GM12878 (cell line): ENCODE measurements around the gene CCDC63. TPM values are rescaled to one million over a fixed set of nuclear protein-coding genes. Genes with fewer than 3 reads are reported as not detected.

Experiments used
- BCL11A ChIP-seq: IDR thresholded peaks from 2 replicates; pipeline ENCODE4 v1.6.1; 2011; ENCODE audit warnings: low read depth, low read length
- BMI1 ChIP-seq: fragments of 450-650 bp; IDR thresholded peaks from 2 replicates; pipeline ENCODE4 v1.6.1; 2016; ENCODE audit warnings: mild to moderate bottlenecking, moderate library complexity, borderline replicate concordance
- CHD4 ChIP-seq: fragments of 200-600 bp; sonication (generic); IDR thresholded peaks from 2 replicates; pipeline ENCODE4 v1.6.1; 2016; ENCODE audit warnings: mild to moderate bottlenecking
- CREM ChIP-seq: IDR thresholded peaks from 2 replicates; pipeline ENCODE4 v1.6.1; 2014; ENCODE audit warnings: antibody characterized with exemption, low read depth
- CTCF ChIP-seq, 3 experiments: IDR thresholded peaks in 2 of 3; conservative IDR thresholded peaks in 1 of 3; 2 replicates each; pipeline ENCODE4 v1.5.1; 2011; ENCODE audit warnings: low read depth in 3 of 3, low read length in 3 of 3, mild to moderate bottlenecking in 3 of 3, control low read depth in 2 of 3, moderate library complexity in 2 of 3, inconsistent platforms in 1 of 3, mixed read lengths in 1 of 3; ENCODE audit not compliant: control insufficient read depth in 2 of 3, insufficient read depth in 1 of 3; ENCODE audit errors: extremely low read depth in 1 of 3
- ELK1 ChIP-seq: IDR thresholded peaks from 2 replicates; pipeline ENCODE4 v1.6.1; 2012; ENCODE audit warnings: low read depth, low read length, improper control_type of control experiment
- EP300 ChIP-seq, 2 experiments: fragments of 150-350 bp in 1 of 2; IDR thresholded peaks; 2 replicates each; pipeline ENCODE4 v1.6.1; 2011 to 2012; ENCODE audit warnings: low read depth in 2 of 2, low read length in 2 of 2, borderline replicate concordance in 1 of 2, improper control_type of control experiment in 1 of 2, inconsistent platforms in 1 of 2; ENCODE audit not compliant: control insufficient read depth in 1 of 2
- ETV6 ChIP-seq, 2 experiments: fragments of 450-650 bp in 1 of 2; IDR thresholded peaks in 1 of 2; conservative IDR thresholded peaks in 1 of 2; 2 replicates each; pipeline ENCODE4 v1.6.1; 2014; ENCODE audit warnings: antibody characterized with exemption in 1 of 2, borderline replicate concordance in 1 of 2, low read depth in 1 of 2, mild to moderate bottlenecking in 1 of 2, moderate library complexity in 1 of 2
- IKZF1 ChIP-seq: fragments of 450-650 bp; conservative IDR thresholded peaks from 2 replicates; pipeline ENCODE4 v1.6.1; 2017; ENCODE audit warnings: antibody characterized with exemption, mild to moderate bottlenecking
- IRF3 ChIP-seq: fragments of 450-650 bp; IDR thresholded peaks from 2 replicates; pipeline ENCODE4 v1.6.1; 2014; ENCODE audit warnings: mild to moderate bottlenecking
- MEF2A ChIP-seq: IDR thresholded peaks from 2 replicates; pipeline ENCODE4 v1.6.1; 2011; ENCODE audit warnings: low read depth, mild to moderate bottlenecking, low read length, moderate library complexity; ENCODE audit not compliant: insufficient read depth
- NFYA ChIP-seq: IDR thresholded peaks from 2 replicates; pipeline ENCODE4 v1.6.1; 2011; ENCODE audit warnings: low read depth, mild to moderate bottlenecking, low read length, improper control_type of control experiment, borderline replicate concordance
- RAD21 ChIP-seq: IDR thresholded peaks from 2 replicates; pipeline ENCODE4 v1.6.1; 2011; ENCODE audit warnings: mild to moderate bottlenecking, low read depth, low read length, moderate library complexity; ENCODE audit not compliant: insufficient read depth
- SMAD5 ChIP-seq: IDR thresholded peaks from 2 replicates; pipeline ENCODE4 v1.6.1; 2016; ENCODE audit warnings: antibody characterized with exemption, low read depth
- SMC3 ChIP-seq: IDR thresholded peaks from 2 replicates; pipeline ENCODE4 v1.6.1; 2011; ENCODE audit warnings: low read length, improper control_type of control experiment, borderline replicate concordance
- SRF ChIP-seq, 2 experiments: IDR thresholded peaks; 2 replicates each; pipeline ENCODE4 v1.6.1; 2011; ENCODE audit warnings: low read depth in 2 of 2, low read length in 2 of 2, mild to moderate bottlenecking in 1 of 2, moderate library complexity in 1 of 2
- SUPT20H ChIP-seq: IDR thresholded peaks from 2 replicates; pipeline ENCODE4 v1.6.1; 2011; ENCODE audit warnings: low read depth, mild to moderate bottlenecking, low read length, moderate library complexity, borderline replicate concordance; ENCODE audit not compliant: control insufficient read depth
- TARDBP ChIP-seq: IDR thresholded peaks from 2 replicates; pipeline ENCODE4 v1.6.1; 2016; ENCODE audit warnings: borderline replicate concordance
- TCF3 ChIP-seq: IDR thresholded peaks from 2 replicates; pipeline ENCODE4 v1.6.1; 2012; ENCODE audit warnings: low read depth, mild to moderate bottlenecking, low read length, borderline replicate concordance; ENCODE audit not compliant: insufficient read depth
- YBX1 ChIP-seq: fragments of 450-650 bp; IDR thresholded peaks from 2 replicates; pipeline ENCODE4 v1.6.1; 2016; ENCODE audit warnings: antibody characterized with exemption
- ZNF687 ChIP-seq: fragments of 450-650 bp; IDR thresholded peaks from 2 replicates; pipeline ENCODE4 v1.6.1; 2017; ENCODE audit warnings: mild to moderate bottlenecking, moderate library complexity
- polyA plus RNA-seq, 11 experiments: library from polyadenylated mRNA; depleted of rRNA in 4 of 11; unstranded in 6 of 11; stranded (reverse) in 5 of 11; fragments of >200 nt; fragmentation: Nextera tagmentation in 4 of 11; fragmentation: Illumina TruSeq in 1 of 11; extraction: Ambion mirVana in 4 of 11; extraction: Trizol in 1 of 11; gene quantifications; 1 replicate in 1 of 11; 2 replicates in 10 of 11; pipeline versions ENCODE4 v1.2.1 to v1.2.3, GENCODE V29; 2011 to 2016; ENCODE audit warnings: inconsistent platforms in 2 of 11, missing spikeins in 2 of 11, low read depth in 1 of 11
- total RNA-seq, 4 experiments: library from RNA; depleted of rRNA in 3 of 4; stranded (reverse); fragments of >200 nt in 3 of 4; fragmentation: Illumina TruSeq in 1 of 4; extraction: Trizol in 1 of 4; gene quantifications; 2 replicates each; pipeline versions ENCODE4 v1.2.1 to v1.2.3, GENCODE V29; 2013 to 2021

CCDC63 gene
- total and polyA plus RNA-seq, 10 of the 15 experiments (the other 5 are each of a cell fraction or from before 2014, with no cell fraction given), result not detected

GRCh38 chr12:110937104-110937641 is 90.4 kb downstream of the CCDC63 start (continued):
- TF ChIP-seq TCF3 (no peak), CTCF (IDR thresholded peaks at IDR 0.05 in 2 of 3, conservative IDR thresholded peaks at IDR 0.05 in 1 of 3; ENCODE audit: control insufficient read depth in 2 of 3, extremely low read depth in 1 of 3, insufficient read depth in 1 of 3, low read depth in 3 of 3, low read length in 3 of 3) (peak; percentile 92 to 95 (median 94)), SRF (IDR thresholded peaks at IDR 0.05; ENCODE audit: low read depth in 2 of 2, low read length in 2 of 2) (0 out of 4 replicates have a peak, but pooled peaks of 1 of the 2 experiments have one; percentile 18), SMC3 (peak; percentile 75), IRF3 (no peak), RAD21 (peak; percentile 89), SUPT20H (no peak), BCL11A (no peak), NFYA (no peak), SMAD5 (no peak), ETV6 (conservative IDR thresholded peaks at IDR 0.05 in 1 of 2, IDR thresholded peaks at IDR 0.05 in 1 of 2; ENCODE audit: borderline replicate concordance in 1 of 2, low read depth in 1 of 2) (no peak), CREM (no peak), ELK1 (no peak), MEF2A (no peak), CHD4 (no peak), YBX1 (no peak), TARDBP (no peak), ZNF687 (no peak), IKZF1 (no peak), BMI1 (no peak), EP300 (IDR thresholded peaks at IDR 0.05; ENCODE audit: borderline replicate concordance in 1 of 2, control insufficient read depth in 1 of 2, low read depth in 2 of 2, low read length in 2 of 2) (no peak)
